Stimulated activated CD8-positive, alpha-beta memory T cell treated with anti-CD3 and anti-CD28 coated beads, Interleukin-4, amount 100 ng/mL, for 1 hour (primary cell): ENCODE results near the gene ADCK1.
"Not testable (repeated sequence)": the region's sequence is repeated elsewhere in the genome, so short reads cannot be mapped to it uniquely, and the experiment has no call there.

ENCODE experiments used
- DNase-seq, 2 donors: peaks; one replicate each; pipeline ENCODE4 v3.0.0-alpha.2; 2020; ENCODE audit warnings: low read depth in 2 of 2, low spot score in 1 of 2

Gene ADCK1

GRCh38 chr14:77892890-77893484 is 93.1 kb downstream of the ADCK1 start:
- DNase-seq, result no peak

- DNase-seq, result no peak
Observed at GRCh38 chr14:77897374-77897773, 97.5 kb downstream of the ADCK1 start.

- DNase-seq, result no peak
Observed at GRCh38 chr14:77902811-77903210, 102.9 kb downstream of the ADCK1 start.

- DNase-seq, result no peak
Observed at GRCh38 chr14:77903221-77903620, 103.3 kb downstream of the ADCK1 start.

GRCh38 chr14:77903937-77904617 is 104.2 kb downstream of the ADCK1 start:
- no peak for DNase-seq

GRCh38 chr14:77906446-77906845 is 106.5 kb downstream of the ADCK1 start:
- no peak for DNase-seq

GRCh38 chr14:77908847-77909246 is 108.9 kb downstream of the ADCK1 start:
- DNase-seq, result no peak

GRCh38 chr14:77909911-77910310 is 110.0 kb downstream of the ADCK1 start:
- no peak for DNase-seq

GRCh38 chr14:77910506-77910905 is 110.6 kb downstream of the ADCK1 start:
- DNase-seq, result no peak

GRCh38 chr14:77911356-77911755 is 111.4 kb downstream of the ADCK1 start:
- no peak for DNase-seq

- no peak for DNase-seq
Observed at GRCh38 chr14:77912754-77913556, 113.0 kb downstream of the ADCK1 start.

- no peak for DNase-seq
Observed at GRCh38 chr14:77914073-77914721, 114.3 kb downstream of the ADCK1 start.

GRCh38 chr14:77915390-77915789 is 115.5 kb downstream of the ADCK1 start:
- DNase-seq, result not testable (repeated sequence)

GRCh38 chr14:77917491-77918201 is 117.7 kb downstream of the ADCK1 start:
- no peak for DNase-seq

- DNase-seq, result no peak
Observed at GRCh38 chr14:77918448-77918847, 118.5 kb downstream of the ADCK1 start.

GRCh38 chr14:77920312-77920711 is 120.4 kb downstream of the ADCK1 start:
- no peak for DNase-seq

GRCh38 chr14:77921818-77922217 is 121.9 kb downstream of the ADCK1 start:
- DNase-seq, result no peak

- no peak for DNase-seq
Observed at GRCh38 chr14:77923131-77923936, 123.4 kb downstream of the ADCK1 start.

- no peak for DNase-seq
Observed at GRCh38 chr14:77924141-77924948, 124.4 kb downstream of the ADCK1 start.
